ENCODE data around the gene MAPK10. TPM values are rescaled to one million over a fixed set of nuclear protein-coding genes. Genes with fewer than 3 reads are reported as not detected.

Gene MAPK10
- total and polyA plus RNA-seq, 2 of the 8 experiments (the other 6 are each of a cell fraction or from before 2014, with no cell fraction given): 2.5 to 3.1 TPM

DNA sequence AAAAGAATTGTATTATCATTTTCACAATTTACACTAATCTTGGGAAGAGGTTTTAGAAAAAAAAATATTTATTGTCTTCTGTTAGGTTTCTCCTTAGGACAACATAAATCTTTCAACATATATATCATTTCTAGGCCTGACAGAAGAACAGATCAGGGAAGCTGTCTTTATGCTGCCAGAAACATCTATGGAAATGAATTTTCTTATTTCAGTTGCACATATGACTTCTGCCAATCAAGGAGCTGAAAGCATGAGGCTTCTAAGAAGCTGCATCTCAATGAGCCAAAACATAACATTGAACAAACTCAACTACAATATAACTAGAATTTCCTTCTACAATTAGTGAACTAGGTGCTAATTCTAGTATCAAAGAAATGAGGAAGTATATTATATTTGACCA lies 258.4 kb downstream of the MAPK10 start (continued):
- TF ChIP-seq TAF7 (optimal IDR thresholded peaks at IDR 0.05; ENCODE audit: borderline replicate concordance, low read depth, low read length) (no peak), EZH2 (IDR thresholded peaks at IDR 0.05; ENCODE audit: low read depth, low read length, severe bottlenecking) (no peak), KDM1A (IDR thresholded peaks at IDR 0.05; ENCODE audit: borderline replicate concordance, low read length) (no peak), JUND (IDR thresholded peaks at IDR 0.05; ENCODE audit: low read length) (no peak), NANOG (IDR thresholded peaks at IDR 0.05; ENCODE audit: insufficient read depth, low read depth, low read length, poor library complexity, severe bottlenecking) (no peak)
